Daoy (cell line): ENCODE results near the gene SH3TC2. TPM values are rescaled to one million over a fixed set of nuclear protein-coding genes. Genes with fewer than 3 reads are reported as not detected.

Source experiments
- DNase-seq: peaks from one replicate; pipeline ENCODE4 v3.0.0-alpha.2; 2015; ENCODE audit warnings: low read depth
- total RNA-seq: library from RNA; depleted of rRNA; stranded (reverse); fragments of >200 nt; shearing (Covaris generic); gene quantifications from 2 replicates; pipeline ENCODE4 v1.2.3, GENCODE V29; 2014

SH3TC2 gene
- total RNA-seq, 1 experiment from 2014 or later: 0.91 TPM

DNA sequence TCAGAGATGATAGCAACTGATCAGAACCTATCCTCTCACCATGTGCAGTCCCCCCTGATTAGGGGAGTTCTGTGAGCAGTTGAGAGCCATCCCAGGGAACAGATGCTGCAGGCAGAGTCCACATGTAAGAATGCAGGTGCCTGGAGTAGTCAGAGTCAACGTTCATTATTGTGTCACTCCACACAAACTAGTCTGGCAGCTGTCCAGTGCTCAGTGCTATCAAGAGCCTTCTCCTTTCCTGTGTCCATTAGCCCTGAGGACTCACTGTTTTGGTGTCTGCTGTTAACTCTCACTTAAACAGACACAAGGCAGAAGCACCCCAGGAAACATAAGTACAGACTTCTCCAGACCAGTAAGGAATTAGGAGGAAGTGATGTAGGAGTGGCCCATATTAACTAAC lies 2.5 kb downstream of the SH3TC2 start:
- DNase-seq: no peak

DNA sequence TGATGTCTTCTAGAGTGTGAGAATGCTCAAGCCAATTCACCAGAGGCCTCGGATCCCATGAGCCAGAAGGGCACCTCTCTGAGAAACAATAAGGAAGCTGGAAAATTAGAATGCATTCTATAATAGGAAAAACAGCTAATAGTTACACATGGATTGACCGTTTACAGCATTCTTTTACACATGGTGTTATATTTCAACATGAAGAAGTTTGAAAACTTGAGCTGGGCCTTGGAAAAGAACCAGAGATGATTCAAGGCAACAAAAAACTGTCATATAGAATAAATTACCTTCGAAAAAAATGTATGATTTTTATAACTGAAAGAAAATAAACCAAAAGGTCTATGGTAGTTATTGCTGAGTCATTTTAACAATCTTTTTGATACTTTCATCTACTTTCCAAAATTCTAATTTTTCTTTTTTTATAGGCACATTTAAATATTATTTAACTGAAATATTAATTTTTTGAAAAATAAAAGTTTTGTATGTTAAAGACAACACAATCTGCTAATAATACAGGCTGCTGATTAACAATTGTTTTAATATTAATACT lies 6.2 kb downstream of the SH3TC2 start:
- no peak for DNase-seq

DNA sequence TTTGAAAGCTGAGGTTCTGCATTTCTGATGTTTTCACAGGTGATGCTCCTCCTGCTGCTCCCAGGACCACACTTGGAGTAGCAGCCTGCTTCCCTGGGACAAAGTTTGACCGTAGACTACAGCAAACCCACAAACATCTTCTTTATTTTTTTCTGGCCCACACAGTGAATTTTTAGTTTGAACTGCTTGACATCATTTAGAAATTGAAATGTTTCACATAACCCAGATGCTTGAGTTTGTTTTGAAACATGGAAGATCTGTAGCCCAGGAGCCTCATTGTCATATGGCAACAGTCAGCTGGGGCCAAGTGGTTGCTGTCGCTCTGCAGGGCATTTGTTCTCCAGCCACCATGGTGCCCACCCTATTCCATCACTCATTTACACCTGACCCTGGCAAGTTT lies 8.4 kb downstream of the SH3TC2 start:
- DNase-seq: no peak

DNA sequence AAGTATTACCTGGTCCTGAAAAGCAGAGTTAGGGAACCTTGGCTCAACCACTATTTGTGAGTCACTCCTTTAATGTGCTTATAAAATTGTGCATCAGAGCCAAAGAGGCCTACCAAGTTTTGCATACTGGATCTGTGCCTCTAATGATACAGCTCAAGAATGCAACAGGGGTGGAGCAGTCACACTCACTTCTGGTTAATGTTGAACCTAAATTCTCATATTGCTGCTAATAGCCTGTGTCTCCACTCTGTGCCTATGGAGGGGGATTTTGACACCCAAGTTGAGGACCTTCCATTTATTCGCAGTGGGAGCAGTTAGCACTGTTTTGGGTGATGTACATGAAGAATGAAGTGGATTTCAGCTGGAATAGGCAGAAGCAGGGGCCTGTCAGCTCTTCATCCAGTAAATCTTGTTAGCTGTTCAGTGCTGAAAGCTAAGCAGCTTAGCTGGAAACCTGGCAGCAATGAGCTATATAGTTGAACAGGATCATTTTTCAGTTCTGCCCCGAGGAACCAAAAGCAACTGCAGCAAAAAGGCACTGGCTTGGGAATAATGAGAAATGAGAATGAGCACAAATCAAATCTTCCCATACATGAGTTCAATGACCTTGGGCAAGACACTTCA lies 9.7 kb downstream of the SH3TC2 start:
- no peak for DNase-seq

DNA sequence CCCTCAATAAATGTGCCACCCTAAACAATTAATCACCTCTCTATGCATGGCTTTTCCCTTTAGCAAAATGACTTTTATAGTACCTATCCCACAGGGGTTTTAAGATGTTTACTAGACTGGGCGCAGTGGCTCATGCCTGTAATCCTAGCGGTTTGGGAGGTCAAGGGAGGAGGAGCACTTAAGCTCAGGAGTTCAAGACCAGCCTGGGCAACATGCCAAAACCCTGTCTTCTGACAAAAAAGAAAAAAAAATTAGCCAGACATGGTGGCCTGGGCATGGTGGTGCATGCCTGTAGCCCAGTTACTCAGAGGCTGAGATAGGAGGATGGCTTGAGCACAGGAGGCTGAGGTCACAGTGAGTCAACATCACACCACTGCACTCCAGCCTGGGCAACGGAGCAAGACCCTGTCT lies 13.5 kb downstream of the SH3TC2 start:
- no peak for DNase-seq

DNA sequence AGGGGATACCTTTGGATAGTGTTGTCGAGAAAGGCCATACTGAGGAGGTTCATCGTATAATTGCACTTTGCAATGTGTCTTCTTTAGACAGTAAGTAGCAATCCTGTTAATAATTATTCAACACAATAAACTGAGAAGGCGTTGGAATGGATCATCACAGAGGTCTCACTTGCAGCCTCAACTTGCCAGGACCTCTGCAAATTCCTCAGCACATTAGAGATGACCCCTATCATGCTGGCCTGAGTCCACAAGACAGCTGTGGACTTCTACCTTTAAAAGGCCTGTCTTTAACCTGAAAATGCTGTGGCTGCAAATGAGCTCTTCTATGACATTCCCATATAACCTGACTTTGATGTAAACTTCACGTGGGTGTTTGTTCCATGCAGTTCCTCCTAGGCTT lies 14.1 kb downstream of the SH3TC2 start:
- no peak for DNase-seq

DNA sequence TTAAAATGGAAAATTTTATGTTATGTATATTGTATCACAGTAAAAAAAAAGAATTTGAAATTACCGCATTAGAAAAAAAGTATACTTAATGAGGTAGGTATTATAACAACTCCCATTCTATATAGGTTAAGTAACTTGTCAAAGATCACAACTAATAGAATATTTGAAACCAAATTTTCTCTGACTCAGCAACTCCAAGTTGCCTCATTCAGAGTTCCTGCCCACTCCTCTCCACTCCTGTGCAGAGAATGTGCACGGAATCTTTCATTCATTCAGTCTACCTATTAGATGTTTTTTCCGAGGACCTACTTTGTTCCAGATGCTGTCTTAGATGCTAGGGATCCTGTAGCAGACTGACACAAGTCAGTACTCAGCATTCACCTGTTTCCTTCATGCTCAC lies 15.4 kb downstream of the SH3TC2 start:
- DNase-seq: no peak

DNA sequence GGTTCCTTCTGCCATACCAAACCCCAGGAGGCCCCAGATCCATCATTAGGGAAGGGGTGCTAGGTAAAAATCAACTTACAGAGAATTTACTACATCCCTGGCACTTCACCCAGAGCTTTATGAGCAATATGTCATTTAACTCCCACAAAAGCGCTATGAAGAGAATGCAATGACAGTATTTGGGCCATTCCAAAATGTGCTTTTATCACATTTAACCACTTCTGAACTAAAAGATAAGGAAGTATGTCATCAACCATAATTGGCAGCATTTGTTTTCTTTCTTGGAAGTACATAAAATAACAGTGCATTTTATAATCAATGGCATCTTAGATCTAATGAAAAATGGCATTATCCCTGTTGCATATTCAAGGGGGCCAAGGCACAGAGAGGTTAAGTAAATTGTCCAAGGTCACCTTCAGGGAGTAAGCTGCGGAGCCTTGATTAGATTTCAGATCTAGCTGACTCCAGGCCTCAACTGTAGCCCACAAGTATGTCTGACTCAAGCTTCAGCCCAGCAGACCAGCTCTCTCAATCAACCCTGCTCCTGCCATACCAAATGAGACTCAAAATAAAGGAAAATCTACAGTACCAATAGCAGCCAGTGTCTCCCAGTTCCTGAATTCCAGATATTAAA lies 16.5 kb downstream of the SH3TC2 start:
- DNase-seq: peak; percentile 68

DNA sequence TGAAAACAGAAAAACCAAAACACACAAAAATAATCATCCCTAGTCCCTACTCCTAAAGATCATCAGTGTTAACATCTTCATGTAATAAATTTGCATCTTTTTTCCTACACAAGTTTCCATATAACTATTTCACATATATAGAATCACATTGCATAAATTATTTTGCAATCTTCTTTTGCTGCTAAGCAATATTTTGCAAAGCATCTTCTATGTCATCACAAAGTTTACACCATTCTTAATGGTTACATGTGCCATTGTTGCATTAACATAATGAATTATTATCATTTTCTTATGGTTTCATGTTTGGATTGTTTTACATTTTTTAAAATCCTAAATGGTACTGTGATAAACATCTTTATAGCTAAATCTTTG lies 17.8 kb downstream of the SH3TC2 start:
- no peak for DNase-seq

DNA sequence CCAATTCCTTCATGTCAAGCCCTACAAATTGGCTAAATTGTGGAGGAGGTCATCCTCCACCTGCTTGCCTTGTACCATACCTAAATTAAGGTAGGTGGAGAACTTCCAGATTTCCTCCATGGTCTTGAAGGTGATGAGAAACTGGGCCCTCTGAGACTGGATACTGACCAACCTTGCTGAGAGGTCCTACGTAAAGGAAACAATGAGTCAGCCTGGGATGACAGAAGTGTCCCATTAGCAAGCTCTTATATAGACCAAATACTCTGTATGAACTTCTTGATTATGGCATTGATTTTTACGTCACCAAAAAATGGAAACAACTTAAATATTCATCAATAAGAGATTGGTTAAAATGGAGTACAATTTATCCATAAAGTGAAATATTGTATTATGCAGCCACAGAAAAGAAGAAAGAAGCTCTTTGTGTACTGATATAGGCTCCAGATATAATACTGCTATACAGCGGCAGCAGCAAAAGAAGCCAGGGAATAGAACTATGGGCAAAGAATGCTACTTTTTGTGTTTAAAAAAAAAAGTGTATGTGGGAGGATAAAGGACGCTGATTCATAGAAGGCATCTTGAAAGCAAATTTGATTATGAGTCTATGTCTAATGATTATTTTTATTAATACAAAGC lies 18.3 kb downstream of the SH3TC2 start:
- DNase-seq: no peak

DNA sequence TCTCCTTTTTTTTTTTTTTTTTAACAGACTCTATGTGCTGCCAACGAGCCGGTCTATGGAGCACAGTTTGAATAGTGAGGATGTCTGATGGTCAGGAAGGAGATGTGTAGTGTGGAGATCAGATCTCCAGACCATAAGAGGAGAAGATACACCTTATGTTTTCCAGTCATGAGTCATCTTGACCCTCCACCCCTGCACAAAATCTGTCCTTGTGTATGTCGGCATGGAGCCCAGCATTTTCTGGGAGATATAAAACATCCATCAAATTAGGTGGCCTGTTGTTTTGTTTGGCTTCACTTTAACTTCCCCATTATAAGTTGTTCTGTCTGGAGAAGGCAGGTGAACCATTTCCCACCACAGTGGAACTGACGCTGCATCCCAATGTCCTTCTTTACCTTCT lies 19.2 kb downstream of the SH3TC2 start:
- no peak for DNase-seq

DNA sequence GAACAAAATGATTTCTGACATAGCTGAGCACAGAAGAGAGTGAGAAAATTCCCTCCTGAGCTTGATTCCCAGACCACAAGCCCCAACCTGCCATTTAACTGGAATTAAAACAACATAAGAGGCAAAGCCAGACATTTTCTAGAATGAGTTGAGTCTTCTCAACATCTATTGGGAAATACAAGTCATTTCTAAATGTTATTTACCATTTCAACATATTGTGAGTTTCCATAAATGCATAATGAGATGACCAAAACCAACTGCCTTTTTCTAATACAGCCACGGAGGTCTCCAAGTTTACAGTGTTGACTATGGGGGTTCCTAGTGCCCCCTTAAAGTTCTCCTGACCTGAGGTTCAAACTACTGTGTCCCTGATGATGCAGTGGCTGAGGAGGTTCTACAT lies 20.0 kb downstream of the SH3TC2 start:
- no peak for DNase-seq

DNA sequence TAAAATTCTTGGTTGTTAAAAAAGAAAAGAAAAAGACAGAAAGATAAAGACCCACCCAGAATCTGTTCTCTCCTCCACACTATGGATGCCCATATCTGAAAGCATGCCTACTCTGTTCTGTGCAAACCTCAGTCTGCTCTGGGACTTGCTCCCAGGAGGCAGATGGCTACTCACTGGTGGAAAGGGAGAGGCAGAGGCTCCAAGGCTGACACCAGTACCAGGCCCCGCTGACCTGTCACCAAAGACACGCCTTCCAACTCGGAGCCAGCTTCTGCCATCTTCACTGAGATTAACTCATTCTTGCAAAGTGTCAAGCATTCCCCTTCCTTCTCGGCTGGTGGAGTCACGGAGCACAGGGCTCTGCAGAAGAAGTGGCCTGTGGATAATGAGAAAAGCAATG lies 21.6 kb downstream of the SH3TC2 start:
- DNase-seq: no peak

DNA sequence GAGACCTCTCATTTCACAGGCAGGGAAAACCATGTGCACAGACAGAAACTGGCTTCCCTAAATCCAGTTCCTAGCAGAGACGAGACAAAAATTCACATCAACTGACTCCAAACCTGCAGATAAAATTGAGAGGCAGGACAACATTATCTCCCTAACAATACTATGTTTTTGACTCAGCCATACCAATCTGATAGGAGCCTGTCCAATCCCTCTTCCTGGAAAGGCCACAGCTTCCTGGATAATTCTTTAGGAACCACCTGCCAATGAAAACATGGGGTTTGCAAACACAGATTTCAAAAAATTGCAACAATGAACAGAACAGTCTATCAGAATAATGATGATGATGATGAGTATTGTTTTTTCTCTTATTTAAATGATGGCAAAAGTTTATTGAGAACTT lies 22.4 kb downstream of the SH3TC2 start:
- DNase-seq: no peak

DNA sequence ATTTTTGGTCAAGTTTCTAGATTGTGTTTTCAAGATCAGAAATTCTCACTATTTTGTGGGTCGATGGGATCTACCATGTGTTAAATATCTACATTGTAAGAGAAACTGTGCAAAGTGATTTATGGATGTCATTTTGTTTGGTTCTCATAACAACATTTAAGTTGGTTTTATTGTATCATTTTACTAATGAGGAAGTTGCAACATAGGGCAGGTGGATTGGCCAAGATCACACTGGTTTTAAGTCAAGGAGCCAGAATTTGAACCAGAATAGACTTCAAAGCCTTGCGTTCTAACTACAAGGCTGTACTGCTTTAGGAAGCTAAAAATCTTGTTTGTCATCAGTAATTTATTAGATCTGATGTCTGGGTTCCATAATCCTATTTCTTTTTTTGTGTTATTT lies 23.4 kb downstream of the SH3TC2 start:
- DNase-seq: no peak

DNA sequence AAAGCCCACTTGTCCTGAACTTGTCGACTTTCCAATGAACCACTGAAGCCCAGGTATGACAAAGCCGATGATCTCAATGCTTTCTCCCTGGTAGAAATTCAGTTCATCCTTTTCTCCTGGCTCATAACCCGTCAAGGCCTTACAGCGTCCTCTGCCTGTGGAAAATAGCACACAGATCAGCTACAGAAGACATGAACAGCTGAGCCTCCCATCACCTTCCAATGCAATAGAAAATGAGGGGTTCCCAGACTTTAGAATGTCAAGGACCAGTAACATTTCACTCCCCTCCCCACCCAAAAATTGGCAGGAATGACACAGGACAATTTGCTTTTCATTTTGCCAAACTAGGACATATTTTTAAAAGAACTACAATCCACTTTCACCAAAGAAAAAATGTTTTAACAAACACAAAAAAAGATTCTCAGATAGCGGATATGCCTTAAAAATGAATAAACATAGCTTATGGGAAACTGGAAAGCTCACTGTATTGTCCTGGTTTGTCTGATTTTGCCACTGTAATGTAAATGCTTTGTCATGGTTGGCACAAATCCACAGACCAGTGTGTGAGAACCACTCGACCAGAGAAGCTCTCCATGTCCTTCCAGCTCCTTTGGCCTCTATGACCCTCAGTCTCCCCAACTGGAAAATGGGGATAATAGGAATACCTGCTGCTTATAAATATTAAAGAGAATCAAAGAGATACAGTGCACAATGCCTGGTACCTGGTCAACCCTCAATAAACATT lies 24.4 kb downstream of the SH3TC2 start:
- DNase-seq: no peak

DNA sequence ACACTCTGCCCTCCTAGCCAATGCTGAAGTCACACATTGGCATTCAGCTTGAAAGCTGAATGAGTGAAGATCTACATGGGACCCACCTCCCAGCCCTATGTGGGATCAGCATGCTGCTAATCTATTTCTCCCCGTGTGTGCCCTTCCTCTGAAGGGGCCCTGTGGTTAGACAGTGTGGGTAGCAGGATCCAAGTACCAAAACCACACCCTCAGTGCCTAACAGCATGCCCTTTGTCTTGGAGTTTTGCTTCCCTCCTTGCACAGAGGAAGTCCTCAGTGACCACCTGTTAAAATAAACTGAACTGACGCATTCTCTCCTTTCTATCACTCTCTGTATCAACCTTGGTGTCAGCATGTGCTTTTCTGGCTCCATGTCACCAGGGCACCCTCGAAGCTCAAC lies 25.0 kb downstream of the SH3TC2 start:
- peak; percentile 70 for DNase-seq

DNA sequence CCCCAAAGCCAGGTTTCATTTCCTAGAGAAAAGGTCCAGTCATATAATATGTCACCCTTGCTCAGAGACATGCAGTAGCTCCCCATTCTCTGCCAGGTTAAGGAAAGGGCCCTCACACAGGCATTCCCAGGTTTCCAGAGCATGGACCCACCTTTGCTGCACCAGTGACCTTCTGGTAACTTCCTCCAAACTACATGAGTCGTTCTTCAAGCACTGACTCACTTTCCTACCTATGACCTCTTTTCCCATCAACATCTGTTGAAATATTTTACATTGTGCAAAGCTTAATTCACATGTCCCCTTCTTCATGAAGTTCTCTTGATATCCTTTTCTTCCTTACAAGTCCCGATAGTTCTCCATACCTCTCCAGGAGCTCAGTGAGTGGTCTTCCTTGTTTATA lies 25.9 kb downstream of the SH3TC2 start:
- DNase-seq: no peak

DNA sequence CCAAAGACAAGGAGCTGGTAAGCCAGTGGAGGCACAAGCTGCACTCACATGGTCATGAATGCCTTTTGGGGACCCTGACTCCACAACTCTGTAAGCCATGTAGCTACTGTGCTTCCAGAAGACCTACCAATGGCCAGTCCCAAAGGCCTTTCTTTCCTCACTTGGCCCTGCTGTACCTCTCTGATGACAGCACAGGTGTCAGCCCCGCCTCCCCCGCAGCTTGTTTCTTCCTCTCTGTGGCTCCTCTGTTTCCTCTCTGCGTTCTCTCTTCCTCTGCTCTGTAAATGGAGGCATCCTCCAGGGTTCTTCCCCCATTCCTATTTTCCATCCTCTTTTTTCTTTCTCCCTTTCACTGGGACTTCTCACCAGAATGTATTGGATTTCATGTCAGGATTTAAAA lies 26.7 kb downstream of the SH3TC2 start:
- DNase-seq: no peak

DNA sequence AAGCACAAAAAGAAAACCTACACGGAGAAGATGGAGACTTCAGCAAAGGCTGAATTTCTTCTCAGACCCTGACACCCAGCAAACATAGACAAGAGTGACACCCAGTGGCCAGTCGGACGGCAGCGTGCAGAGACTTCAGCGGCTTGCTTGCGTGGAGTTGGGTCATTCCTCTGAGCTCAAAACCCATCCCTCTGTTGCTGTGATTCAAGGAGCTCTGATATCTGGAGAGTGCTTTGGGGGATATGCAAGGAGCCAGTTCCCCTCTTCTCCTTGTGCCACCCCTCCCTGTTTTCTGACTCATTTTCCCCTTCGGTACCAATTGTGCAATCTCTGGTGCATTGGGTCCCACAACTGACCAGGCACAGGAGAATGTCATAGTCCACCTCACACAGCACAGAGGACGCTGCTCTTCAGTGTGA lies 27.5 kb downstream of the SH3TC2 start:
- DNase-seq: peak; percentile 85

DNA sequence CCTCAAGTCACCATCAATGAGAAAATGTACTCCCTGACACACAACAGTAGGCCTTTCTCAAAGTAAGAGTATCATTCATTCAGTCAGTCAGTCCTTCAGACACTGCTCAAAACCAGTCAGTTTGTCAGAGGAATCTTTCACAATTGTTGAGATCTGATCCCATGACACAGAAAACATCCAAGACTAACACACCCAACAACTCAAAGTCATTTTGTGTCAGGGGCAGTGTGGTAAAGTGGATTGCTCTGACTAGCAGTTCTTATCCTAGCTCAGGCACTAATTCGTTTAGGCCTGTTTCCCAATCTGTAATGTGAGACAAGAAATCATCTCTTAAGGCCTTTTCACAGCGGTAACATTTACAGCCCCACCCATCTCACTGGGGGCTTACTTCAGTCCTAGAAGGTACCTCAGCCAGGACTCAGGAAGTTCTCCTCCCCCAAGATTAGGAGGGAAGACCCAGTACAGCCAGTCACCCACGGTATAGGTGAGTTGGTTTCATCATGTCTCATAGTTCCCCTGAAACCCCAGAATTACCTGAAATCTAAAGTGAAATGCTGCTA lies 31.9 kb downstream of the SH3TC2 start:
- no peak for DNase-seq

DNA sequence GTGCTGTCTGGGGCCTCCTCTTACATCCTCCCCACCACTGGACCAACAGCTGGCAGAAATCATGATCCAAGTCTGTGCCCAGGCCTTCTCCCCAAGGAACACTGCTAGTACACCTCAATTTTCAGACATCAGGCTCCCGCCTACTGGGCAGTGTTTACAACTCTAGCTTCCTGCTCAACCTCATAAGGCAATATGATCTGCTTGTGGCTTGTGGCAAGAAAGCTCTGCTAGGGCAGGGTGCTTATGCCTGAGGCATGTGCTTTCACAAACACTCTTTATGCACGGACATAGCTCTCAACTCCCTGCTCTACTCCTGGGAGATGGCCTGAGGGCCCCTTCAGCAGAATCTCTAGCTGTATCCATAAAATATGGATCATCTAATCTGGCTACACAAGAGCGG lies 32.5 kb downstream of the SH3TC2 start:
- peak; percentile 72 for DNase-seq
